Calu3 (cell line): ENCODE results near the gene CD68. TPM values are rescaled to one million over a fixed set of nuclear protein-coding genes. Genes with fewer than 3 reads are reported as not detected.
"Not testable (repeated sequence)": the region's sequence is repeated elsewhere in the genome, so short reads cannot be mapped to it uniquely, and the experiment has no call there.

Experiments used
- BruUV-seq: library from RNA; stranded (reverse); fragments of 400-500 nt; replicated peaks from 2 replicates; lab custom pipeline; 2021; lab: Mats Ljungman, UMichigan
- CTCF ChIA-PET: fragments of 300-600 bp; sonication (Branson Sonifier 250); formaldehyde crosslinking; loops from one replicate; lab custom pipeline; 2022; ENCODE audit warnings: antibody characterized with exemption; lab: Charles Lee
- DNase-seq: peaks from one replicate; pipeline ENCODE4 v3.0.0; 2022
- H3K27ac Mint-ChIP-seq: one replicate; pipeline ENCODE4 v1.8.0; 2022; ENCODE audit warnings: mixed read lengths; ENCODE audit not compliant: unreplicated experiment
- H3K27me3 Mint-ChIP-seq: one replicate; pipeline ENCODE4 v1.8.0; 2022; ENCODE audit warnings: mixed read lengths; ENCODE audit not compliant: unreplicated experiment
- H3K36me3 Mint-ChIP-seq: one replicate; pipeline ENCODE4 v1.8.0; 2022; ENCODE audit warnings: mild to moderate bottlenecking, moderate library complexity, mixed read lengths; ENCODE audit not compliant: insufficient read depth, unreplicated experiment
- H3K4me1 Mint-ChIP-seq: one replicate; pipeline ENCODE4 v1.8.0; 2022; ENCODE audit warnings: mild to moderate bottlenecking, low read depth, mixed read lengths; ENCODE audit not compliant: unreplicated experiment
- H3K4me3 Mint-ChIP-seq: one replicate; pipeline ENCODE4 v1.8.0; 2022; ENCODE audit warnings: mild to moderate bottlenecking, low read depth, moderate library complexity, mixed read lengths; ENCODE audit not compliant: unreplicated experiment
- H3K9me3 Mint-ChIP-seq: one replicate; pipeline ENCODE4 v1.8.0; 2022; ENCODE audit warnings: low read depth, mixed read lengths; ENCODE audit not compliant: unreplicated experiment
- intact Hi-C: fragments of 100-400 bp; cut with micrococcal nuclease; formaldehyde crosslinking; loops from one replicate; pipeline ENCODE4 v1.10.0; 2022; ENCODE audit not compliant: unreplicated experiment
- total RNA-seq: library from RNA; stranded (reverse); gene quantifications from 2 replicates; pipeline ENCODE4 v1.2.3, GENCODE V29; 2022
- TF ChIP-seq, protein P1 (sequence below): fragments of 200-600 bp; IDR thresholded peaks from one replicate; pipeline ENCODE4 v1.8.0; 2022; ENCODE audit warnings: antibody characterized with exemption; ENCODE audit not compliant: unreplicated experiment

The CD68 gene
- total RNA-seq, 1 experiment from 2014 or later, result 28.6 TPM

DNA sequence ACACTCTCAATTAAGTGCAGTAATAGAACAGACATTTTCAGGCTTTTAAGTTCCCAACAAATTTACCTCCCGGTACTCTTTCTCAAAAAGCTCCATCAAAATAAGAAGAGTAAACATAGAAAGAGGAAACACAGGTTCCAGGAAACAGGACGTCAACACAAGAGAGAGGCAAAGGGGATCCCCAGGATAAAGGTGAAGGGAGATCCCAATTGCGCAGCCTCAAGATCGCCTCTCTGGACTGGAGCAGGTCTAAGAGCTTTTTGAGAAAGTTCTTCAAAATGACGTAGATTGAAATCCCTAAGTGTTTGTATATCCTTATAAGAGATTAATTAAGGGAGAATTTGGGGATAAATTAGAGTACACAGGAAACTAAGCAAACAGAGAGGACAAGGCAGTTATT lies 39.2 kb downstream of the CD68 start:
- Mint-ChIP-seq H3K27ac (no peak overlapping the region), H3K9me3 (no peaks in the 10 kb centered on the region), H3K36me3 (peaks cover 16% of the 10 kb centered on the region), H3K4me3 (no peak overlapping the region), H3K4me1 (peaks cover 4% of the 10 kb centered on the region), H3K27me3 (no peaks in the 10 kb centered on the region)
- CTCF ChIA-PET, result interaction anchor here (1.3 kb wide), 1 partner anchor 14 kb away, joined by 3 read pairs; no protein-coding TSS in a partner anchor
- no TSS peak for BruUV-seq
- no peak for DNase-seq
- intact Hi-C loops, result no loop called here
- TF ChIP-seq, protein P1, sequence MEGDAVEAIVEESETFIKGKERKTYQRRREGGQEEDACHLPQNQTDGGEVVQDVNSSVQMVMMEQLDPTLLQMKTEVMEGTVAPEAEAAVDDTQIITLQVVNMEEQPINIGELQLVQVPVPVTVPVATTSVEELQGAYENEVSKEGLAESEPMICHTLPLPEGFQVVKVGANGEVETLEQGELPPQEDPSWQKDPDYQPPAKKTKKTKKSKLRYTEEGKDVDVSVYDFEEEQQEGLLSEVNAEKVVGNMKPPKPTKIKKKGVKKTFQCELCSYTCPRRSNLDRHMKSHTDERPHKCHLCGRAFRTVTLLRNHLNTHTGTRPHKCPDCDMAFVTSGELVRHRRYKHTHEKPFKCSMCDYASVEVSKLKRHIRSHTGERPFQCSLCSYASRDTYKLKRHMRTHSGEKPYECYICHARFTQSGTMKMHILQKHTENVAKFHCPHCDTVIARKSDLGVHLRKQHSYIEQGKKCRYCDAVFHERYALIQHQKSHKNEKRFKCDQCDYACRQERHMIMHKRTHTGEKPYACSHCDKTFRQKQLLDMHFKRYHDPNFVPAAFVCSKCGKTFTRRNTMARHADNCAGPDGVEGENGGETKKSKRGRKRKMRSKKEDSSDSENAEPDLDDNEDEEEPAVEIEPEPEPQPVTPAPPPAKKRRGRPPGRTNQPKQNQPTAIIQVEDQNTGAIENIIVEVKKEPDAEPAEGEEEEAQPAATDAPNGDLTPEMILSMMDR, result no peak

GRCh38 chr17:7620835-7621234 lies 41.4 kb downstream of the CD68 start:
- Mint-ChIP-seq H3K27ac (no peak overlapping the region), H3K27me3 (no peaks in the 10 kb centered on the region), H3K36me3 (no peaks in the 10 kb centered on the region), H3K4me3 (no peak overlapping the region), H3K4me1 (no peaks in the 10 kb centered on the region), H3K9me3 (no peaks in the 10 kb centered on the region)
- no TSS peak for BruUV-seq
- DNase-seq, result no peak
- CTCF ChIA-PET, result no interaction called here
- TF ChIP-seq, protein P1, result no peak
- intact Hi-C loops, result no loop called here

DNA sequence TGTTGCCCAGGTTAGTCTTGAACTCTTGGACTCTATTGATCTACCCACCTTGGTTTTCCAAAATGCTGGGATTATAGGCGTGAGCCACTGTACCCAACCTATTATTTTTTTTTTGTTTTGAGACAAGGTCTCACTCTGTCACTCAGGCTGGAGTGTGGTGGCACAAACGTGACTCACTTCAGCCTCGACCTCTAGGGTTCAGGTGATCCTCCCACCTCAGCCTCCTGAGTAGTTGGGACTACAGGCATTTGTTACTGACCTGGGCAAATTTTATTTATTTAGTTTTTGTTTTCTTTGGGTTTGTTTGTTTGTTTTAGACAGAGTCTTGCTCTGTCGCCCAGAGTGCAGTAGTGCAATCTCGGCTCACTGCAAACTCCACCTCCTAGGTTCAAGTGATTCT lies 44.2 kb downstream of the CD68 start:
- no peak for DNase-seq
- Mint-ChIP-seq H3K36me3 (peaks cover 16% of the 10 kb centered on the region), H3K27me3 (no peaks in the 10 kb centered on the region), H3K4me1 (no peaks in the 10 kb centered on the region), H3K4me3 (no peak overlapping the region), H3K9me3 (no peaks in the 10 kb centered on the region), H3K27ac (no peak overlapping the region)
- CTCF ChIA-PET, result no interaction called here
- intact Hi-C loops, result no loop called here
- no TSS peak for BruUV-seq
- TF ChIP-seq, protein P1, result no peak

DNA sequence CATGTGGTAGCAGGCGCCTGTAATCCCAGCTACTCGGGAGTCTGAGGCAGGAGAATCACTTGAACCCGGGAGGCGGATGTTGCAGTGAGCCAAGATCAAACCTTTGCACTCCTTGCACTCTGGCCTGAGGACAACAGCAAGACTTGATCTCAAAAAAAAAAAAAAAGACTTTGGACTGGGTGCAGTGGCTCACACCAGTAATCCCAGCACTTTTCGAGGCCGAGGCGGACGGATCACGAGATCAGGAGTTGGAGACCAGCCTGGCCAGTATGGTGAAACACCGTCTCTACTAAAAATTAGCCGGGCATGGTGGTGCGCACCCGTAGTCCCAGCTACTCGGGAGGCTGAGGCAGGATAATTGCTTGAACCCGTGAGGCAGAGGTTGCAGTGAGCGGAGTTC lies 46.3 kb downstream of the CD68 start:
- CTCF ChIA-PET, BruUV-seq: not testable (repeated sequence)

DNA sequence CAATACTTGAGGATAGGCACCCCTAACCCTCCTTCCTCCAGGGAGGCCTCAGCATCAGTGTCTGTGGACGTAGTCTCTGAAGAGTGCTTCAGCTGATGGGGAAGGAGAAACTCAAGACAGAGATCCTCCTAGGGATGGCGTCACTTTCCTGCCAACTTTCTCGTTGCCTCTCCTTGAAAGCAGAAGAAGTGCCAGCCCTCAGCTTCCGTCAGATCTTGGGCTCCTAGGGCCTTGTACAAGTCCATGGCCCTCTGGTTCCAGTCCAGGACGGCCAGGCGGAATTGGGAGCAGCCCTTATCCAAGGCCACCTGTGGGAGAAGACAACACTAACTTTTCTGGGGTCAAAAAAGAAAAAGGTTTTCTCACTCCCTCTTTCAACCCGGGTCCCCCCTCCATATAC lies 46.9 kb downstream of the CD68 start:
- peak overlapping the region; percentile 54 for H3K27ac Mint-ChIP-seq
- H3K9me3 Mint-ChIP-seq, result no peaks in the 10 kb centered on the region
- peaks cover 22% of the 10 kb centered on the region for H3K36me3 Mint-ChIP-seq
- DNase-seq, result no peak
- CTCF ChIA-PET, result interaction anchor here (1.5 kb wide), 1 partner anchor 11 kb away, joined by 5 read pairs; the partner anchor contains the start of gene FXR2
- BruUV-seq, result TSS peak; percentile 84
- peak overlapping the region; percentile 80 for H3K4me3 Mint-ChIP-seq
- H3K4me1 Mint-ChIP-seq, result no peaks in the 10 kb centered on the region
- TF ChIP-seq, protein P1, result no peak
- no peaks in the 10 kb centered on the region for H3K27me3 Mint-ChIP-seq
- intact Hi-C loops, result no loop called here

More for the DNA sequence above, 46.3 kb downstream of the CD68 start:
- H3K27ac Mint-ChIP-seq, DNase-seq, H3K4me1 Mint-ChIP-seq, H3K4me3 Mint-ChIP-seq, H3K27me3 Mint-ChIP-seq, H3K9me3 Mint-ChIP-seq, intact Hi-C loops: not testable (repeated sequence)
- H3K36me3 Mint-ChIP-seq, result peaks cover 22% of the 10 kb centered on the region
